ENCODE results near the gene CEP131. TPM values are rescaled to one million over a fixed set of nuclear protein-coding genes. Genes with fewer than 3 reads are reported as not detected.

The CEP131 gene
- total and polyA plus RNA-seq, 7 donors: 3.7 to 8.6 (median 4.9) TPM

DNA sequence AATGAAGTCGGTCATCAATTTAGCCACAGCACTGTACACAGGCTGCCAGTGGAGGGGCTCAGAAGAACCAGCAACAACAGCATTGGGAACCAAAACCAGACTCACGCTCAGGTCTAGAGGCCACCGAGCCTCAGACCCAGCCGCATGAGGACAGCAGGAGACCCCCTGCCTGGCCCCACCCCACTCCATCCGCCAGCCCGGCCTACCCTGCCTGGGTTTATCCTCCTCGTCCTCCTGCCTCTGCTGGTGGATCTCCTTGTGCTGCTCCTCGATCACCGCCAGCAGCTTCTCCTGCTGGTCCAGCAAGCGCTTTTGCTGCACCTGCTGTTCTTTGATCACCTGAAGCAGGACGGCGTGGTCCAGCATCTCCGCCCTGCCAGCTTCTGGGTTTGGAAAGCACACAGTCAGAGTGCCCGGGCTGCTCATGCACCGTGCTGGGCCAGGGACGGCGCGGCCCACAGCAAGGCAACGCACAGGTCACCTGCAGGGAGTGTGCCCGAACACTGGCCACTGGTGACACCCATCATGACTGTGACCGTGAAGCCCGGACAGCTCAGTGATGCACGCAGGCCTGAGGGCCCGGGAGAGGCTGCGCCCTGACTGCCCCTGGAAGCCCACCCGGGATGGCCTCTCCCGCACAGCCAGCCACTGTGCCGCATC, 24.0 kb upstream of the CEP131 start:
- no peak overlapping the region for H3K4me3 ChIP-seq
- DNase-seq: peak; percentile 11 to 51
- H3K27me3 ChIP-seq (ENCODE audit: insufficient read depth in 3 of 3, low read length in 2 of 3): no peaks in the 10 kb centered on the region
- intact Hi-C loops (cut with DNase I): loop anchor here in 1 of 2 donors (10.0 kb wide), 1 partner anchor 222 kb away; no protein-coding TSS in a partner anchor
- no peak for TF ChIP-seq CTCF (IDR thresholded peaks at IDR 0.05)
- H3K4me1 ChIP-seq: no peaks in the 10 kb centered on the region
- WGBS, 3 donors: 92 to 93% (median 92%) methylated on average over 28 of the region's 28 CpGs
- H3K36me3 ChIP-seq (ENCODE audit: insufficient read depth in 1 of 2, low read depth in 1 of 2): peaks cover 0 to 21% of the 10 kb centered on the region in 2 donors
- no peaks in the 10 kb centered on the region for H3K9me3 ChIP-seq
- peak in 1 of 4 donors; percentile 1 for ATAC-seq
- no peak overlapping the region for H3K27ac ChIP-seq

DNA sequence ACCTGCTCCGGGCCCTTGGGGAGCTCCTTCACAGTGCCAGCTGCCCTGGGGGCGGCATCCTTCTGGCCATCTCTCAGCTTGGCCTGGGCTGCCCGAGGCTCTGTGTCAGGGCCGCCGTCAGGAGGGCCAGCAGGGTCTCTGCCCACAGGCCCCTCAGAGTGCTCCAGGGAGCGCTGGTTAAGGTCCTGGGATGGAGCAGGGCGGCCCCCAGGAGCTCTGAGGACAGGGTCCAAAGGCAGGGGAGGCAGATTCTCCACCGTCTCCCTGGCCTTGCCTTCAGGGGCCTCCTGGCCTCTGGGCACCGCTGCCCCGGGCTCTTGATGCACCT, 23.5 kb upstream of the CEP131 start:
- no peak for TF ChIP-seq CTCF (IDR thresholded peaks at IDR 0.05)
- Histone ChIP-seq H3K27me3 (ENCODE audit: insufficient read depth in 3 of 3, low read length in 2 of 3) (no peaks in the 10 kb centered on the region), H3K9me3 (no peaks in the 10 kb centered on the region), H3K27ac (no peak overlapping the region), H3K4me3 (no peak overlapping the region), H3K36me3 (ENCODE audit: insufficient read depth in 1 of 2, low read depth in 1 of 2) (peaks cover 0 to 22% of the 10 kb centered on the region in 2 donors), H3K4me1 (no peaks in the 10 kb centered on the region)
- ATAC-seq: peak in 1 of 4 donors; percentile 4
- intact Hi-C loops (cut with DNase I): loop anchor here in 1 of 2 donors (10.0 kb wide), 1 partner anchor 222 kb away; no protein-coding TSS in a partner anchor
- peak; percentile 15 to 46 for DNase-seq
- WGBS, 3 donors: 65 to 86% (median 86%) methylated on average over 9 to 10 of the region's 10 CpGs

DNA sequence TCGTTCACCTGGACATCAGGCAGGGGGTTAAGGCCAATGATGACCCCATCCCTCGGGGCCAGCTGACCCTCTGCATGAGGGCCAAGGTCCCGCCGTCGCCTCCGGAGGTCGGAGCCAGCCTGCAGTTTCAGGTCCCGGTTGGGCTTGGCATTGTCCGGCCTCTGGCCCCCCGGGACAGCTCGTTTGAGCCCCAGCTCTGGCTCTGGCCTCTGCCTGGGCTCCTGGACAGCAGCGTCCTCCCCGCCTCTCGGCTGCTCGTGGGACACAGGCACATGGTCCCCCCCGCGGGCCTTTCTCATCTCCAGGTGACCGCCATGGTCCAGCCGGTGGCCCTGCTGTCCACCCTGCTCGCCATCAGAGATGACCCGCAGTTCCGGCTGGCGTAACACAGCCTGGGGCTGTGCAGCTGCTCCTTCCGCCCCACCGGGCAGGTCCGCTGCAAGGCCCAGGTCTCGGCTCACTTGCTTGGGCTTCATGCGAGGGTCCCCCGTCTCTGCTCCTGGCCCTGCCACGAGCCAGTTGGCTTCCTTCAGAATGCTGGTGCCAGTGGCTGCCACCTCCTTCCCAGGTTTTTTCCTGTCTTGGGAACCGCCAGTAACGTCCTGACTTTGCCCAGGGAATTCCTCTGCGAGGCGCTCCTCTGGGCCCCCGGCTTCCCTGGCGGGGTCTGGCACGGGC, 23.0 kb upstream of the CEP131 start:
- no peak for ATAC-seq

GRCh38 chr17:81245024-81245664, 22.4 kb upstream of the CEP131 start:
- DNase-seq: peak; percentile 10 to 35
- no peak for TF ChIP-seq CTCF (IDR thresholded peaks at IDR 0.05)
- 69 to 77% (median 74%) methylated on average over 25 of the region's 25 CpGs for WGBS, 3 donors
- no peak for ATAC-seq
- intact Hi-C loops (cut with DNase I): loop anchor here in 1 of 2 donors (10.0 kb wide), 1 partner anchor 220 kb away; no protein-coding TSS in a partner anchor
- Histone ChIP-seq H3K27me3 (ENCODE audit: insufficient read depth in 3 of 3, low read length in 2 of 3) (no peaks in the 10 kb centered on the region), H3K4me1 (peaks cover 7% of the 10 kb centered on the region), H3K4me3 (no peak overlapping the region), H3K36me3 (ENCODE audit: insufficient read depth in 1 of 2, low read depth in 1 of 2) (peaks cover 0 to 17% of the 10 kb centered on the region in 2 donors), H3K27ac (no peak overlapping the region), H3K9me3 (no peaks in the 10 kb centered on the region)

More for the DNA sequence above, 23.0 kb upstream of the CEP131 start:
- Histone ChIP-seq H3K9me3 (no peaks in the 10 kb centered on the region), H3K4me3 (no peak overlapping the region), H3K36me3 (ENCODE audit: insufficient read depth in 1 of 2, low read depth in 1 of 2) (peaks cover 0 to 22% of the 10 kb centered on the region in 2 donors), H3K4me1 (peaks cover under 1% of the 10 kb centered on the region), H3K27ac (no peak overlapping the region), H3K27me3 (ENCODE audit: insufficient read depth in 3 of 3, low read length in 2 of 3) (no peaks in the 10 kb centered on the region)
- intact Hi-C loops (cut with DNase I): loop anchor here in 1 of 2 donors (10.0 kb wide), 1 partner anchor 221 kb away; no protein-coding TSS in a partner anchor
- peak; percentile 19 to 50 for DNase-seq
- WGBS, 3 donors: 59 to 67% (median 67%) methylated on average over 35 to 37 of the region's 37 CpGs
- no peak for TF ChIP-seq CTCF (IDR thresholded peaks at IDR 0.05)
